ENCODE measurements around the gene MACROD2.

- TF ChIP-seq POLR2A (IDR thresholded peaks at IDR 0.05): no peak
- no peak for TF ChIP-seq CTCF (IDR thresholded peaks at IDR 0.05)
- no peak for TF ChIP-seq EP300 (IDR thresholded peaks at IDR 0.05; ENCODE audit: low read depth)
- TF ChIP-seq POLR2AphosphoS5 (IDR thresholded peaks at IDR 0.05): no peak
Observed at GRCh38 chr20:15113144-15113773, 1117.9 kb downstream of the MACROD2 start.
